ENCODE results near the gene ADAM33.

Gene ADAM33

DNA sequence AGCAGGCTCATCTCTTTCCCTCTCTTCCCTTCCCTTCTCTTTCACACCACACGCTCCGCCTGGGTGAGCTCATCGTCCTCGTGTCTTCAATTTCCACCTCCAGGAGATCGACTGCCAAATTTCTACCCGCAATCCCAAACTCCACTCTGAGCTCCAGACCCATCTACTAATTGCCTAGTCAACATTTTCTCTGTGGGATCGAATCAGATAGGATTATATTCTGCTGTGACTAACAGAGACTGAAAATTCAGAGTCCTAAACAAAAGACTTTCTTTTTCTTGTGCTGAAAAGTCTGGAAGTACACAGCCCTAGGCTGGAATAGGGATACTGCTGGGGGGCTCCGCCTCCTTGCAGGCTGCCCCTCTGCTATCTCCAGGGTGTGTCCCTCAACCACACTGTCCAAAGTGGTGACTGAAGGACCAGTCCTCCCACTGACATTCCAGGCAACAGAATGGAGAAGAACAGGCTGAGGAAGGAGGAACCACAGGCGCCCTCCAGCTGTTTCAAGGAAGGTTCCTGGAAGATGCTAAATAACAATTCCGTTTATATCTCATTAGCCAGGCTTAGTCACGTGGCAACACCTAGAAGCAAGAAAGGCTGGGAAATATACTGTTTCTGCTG, 45.7 kb upstream of the ADAM33 start:
- TF ChIP-seq, protein P1, sequence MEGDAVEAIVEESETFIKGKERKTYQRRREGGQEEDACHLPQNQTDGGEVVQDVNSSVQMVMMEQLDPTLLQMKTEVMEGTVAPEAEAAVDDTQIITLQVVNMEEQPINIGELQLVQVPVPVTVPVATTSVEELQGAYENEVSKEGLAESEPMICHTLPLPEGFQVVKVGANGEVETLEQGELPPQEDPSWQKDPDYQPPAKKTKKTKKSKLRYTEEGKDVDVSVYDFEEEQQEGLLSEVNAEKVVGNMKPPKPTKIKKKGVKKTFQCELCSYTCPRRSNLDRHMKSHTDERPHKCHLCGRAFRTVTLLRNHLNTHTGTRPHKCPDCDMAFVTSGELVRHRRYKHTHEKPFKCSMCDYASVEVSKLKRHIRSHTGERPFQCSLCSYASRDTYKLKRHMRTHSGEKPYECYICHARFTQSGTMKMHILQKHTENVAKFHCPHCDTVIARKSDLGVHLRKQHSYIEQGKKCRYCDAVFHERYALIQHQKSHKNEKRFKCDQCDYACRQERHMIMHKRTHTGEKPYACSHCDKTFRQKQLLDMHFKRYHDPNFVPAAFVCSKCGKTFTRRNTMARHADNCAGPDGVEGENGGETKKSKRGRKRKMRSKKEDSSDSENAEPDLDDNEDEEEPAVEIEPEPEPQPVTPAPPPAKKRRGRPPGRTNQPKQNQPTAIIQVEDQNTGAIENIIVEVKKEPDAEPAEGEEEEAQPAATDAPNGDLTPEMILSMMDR (conservative IDR thresholded peaks at IDR 0.05; ENCODE audit: low read depth, low read length): peak; percentile 25
- peak; percentile 24 for DNase-seq (ENCODE audit: low read depth)
- no peak overlapping the region for H3K4me3 ChIP-seq (ENCODE audit: low read depth, low read length)

DNA sequence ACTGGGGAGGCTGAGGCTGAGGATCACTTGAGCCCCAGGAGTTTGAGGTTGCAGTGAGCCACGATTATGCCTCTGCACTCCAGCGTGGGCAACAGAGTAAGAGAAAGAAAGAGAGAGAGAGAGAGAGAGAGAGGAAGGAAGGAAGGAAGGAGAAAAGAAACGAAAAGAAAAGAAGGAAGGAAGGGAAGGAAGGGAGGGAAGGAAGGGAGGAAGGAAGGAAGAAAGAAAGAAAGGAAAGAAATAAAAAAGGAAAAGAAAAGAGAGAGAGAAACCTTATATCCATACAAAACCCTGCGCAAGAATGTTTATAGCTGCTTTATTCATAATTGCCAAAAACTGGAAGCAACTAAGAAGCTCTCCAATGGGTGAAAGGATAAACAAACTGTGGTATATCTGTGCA, 42.5 kb upstream of the ADAM33 start:
- no peak for DNase-seq (ENCODE audit: low read depth)
- TF ChIP-seq, protein P1 (conservative IDR thresholded peaks at IDR 0.05; ENCODE audit: low read depth, low read length): no peak
- H3K4me3 ChIP-seq (ENCODE audit: low read depth, low read length): no peak overlapping the region

DNA sequence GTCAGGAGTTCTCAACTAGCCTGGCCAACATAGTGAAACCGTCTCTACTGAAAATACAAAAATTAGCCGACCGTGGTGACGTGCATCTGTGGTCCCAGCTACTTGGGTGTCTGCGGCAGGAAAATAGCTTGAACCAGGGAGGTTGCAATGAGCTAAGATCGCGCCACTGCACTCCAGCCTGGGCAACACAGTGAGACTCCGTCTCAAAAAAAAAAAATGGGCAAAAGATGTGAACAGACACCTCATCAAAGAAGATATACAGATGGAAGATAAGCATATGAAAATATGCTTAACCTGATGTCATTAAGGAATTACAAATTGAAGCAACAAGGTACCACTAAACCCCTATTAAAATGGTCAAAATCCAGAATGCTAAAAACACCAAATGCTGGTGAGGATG, 41.5 kb upstream of the ADAM33 start:
- TF ChIP-seq, protein P1 (conservative IDR thresholded peaks at IDR 0.05; ENCODE audit: low read depth, low read length): no peak
- no peak overlapping the region for H3K4me3 ChIP-seq (ENCODE audit: low read depth, low read length)
- no peak for DNase-seq (ENCODE audit: low read depth)

DNA sequence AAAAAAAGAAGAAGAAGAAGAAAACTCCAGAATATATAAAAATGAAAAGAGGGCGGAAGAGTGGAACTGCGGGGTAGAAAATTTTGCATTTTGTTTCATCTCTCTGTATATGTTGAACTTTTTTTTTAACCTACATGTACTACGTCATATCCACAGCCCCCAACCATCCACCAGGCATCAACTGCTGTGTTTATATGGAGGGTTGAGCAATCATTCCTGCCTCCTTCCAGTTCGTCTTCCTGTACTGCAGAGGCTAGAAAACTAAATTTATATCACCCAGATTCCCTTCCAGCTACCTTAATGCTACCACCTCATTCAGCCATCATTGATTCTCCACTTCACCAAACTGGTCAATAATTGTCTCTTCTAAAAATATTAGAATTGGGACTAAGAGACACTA, 40.1 kb upstream of the ADAM33 start:
- H3K4me3 ChIP-seq (ENCODE audit: low read depth, low read length): no peak overlapping the region

DNA sequence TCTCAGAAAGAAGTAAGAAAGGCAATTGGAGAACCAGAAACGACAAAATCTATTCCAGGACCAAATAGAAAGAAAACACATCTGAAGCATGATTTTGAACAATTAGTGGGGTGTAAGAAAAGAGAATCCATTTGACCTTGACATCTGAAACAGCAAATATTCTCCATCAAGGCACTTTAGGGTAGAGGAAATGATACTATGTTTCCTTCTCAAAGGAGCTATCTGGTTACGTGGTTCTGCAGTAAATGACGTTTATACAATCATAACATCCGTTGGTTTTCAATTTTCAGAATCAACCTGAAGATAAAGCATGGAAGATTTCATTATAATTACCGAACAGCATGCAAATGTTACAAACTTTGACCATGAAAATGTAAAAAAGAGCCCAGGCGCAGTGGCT, 38.8 kb upstream of the ADAM33 start:
- no peak overlapping the region for H3K4me3 ChIP-seq (ENCODE audit: low read depth, low read length)
- TF ChIP-seq, protein P1 (conservative IDR thresholded peaks at IDR 0.05; ENCODE audit: low read depth, low read length): no peak
- no peak for DNase-seq (ENCODE audit: low read depth)

More for the DNA sequence above, 40.1 kb upstream of the ADAM33 start:
- TF ChIP-seq, protein P1 (conservative IDR thresholded peaks at IDR 0.05; ENCODE audit: low read depth, low read length): no peak
- DNase-seq (ENCODE audit: low read depth): no peak

DNA sequence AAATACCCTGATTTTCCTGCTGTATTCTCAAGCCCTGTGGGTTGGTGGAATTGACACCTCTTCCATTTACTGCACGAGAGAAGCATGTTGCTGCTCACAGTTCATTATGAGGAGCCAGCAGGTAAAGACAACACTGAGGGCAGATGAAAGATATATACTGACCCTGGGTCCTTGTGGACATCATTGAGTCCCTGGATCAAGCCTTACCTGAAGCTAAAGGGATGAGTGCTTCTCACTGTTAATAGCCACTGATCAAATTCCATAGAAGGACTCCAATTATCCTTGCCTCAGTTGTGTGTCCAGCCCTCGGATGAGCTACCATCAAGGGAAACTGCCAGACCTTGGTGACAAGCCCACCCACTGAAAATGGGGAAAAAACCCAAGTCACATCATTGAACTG, 38.3 kb upstream of the ADAM33 start:
- TF ChIP-seq, protein P1 (conservative IDR thresholded peaks at IDR 0.05; ENCODE audit: low read depth, low read length): no peak
- no peak overlapping the region for H3K4me3 ChIP-seq (ENCODE audit: low read depth, low read length)
- DNase-seq (ENCODE audit: low read depth): no peak

DNA sequence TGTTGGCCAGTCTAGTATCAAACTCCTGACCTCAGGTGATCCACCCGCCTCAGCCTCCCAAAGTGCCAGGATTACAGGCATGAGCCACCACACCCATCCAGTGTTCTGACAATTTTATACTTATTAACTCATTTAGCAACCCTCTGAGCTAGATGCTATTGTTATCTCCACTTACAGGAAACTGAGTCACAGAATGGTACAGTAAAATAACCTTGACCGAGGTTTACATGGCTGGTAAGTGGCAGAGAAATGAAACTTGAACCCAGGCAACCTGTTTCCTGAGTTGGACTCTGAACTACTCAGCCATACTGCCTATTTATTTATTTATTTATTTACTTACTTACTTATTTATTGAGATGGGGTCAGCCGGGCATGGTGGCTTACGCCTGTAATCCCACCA, 37.2 kb upstream of the ADAM33 start:
- TF ChIP-seq, protein P1 (conservative IDR thresholded peaks at IDR 0.05; ENCODE audit: low read depth, low read length): no peak
- DNase-seq (ENCODE audit: low read depth): no peak
- H3K4me3 ChIP-seq (ENCODE audit: low read depth, low read length): no peak overlapping the region

All from choroid plexus epithelial cell (primary cell).